Neural progenitor cell (in vitro differentiated cells): ENCODE measurements around the gene ANKHD1. TPM values are rescaled to one million over a fixed set of nuclear protein-coding genes. Genes with fewer than 3 reads are reported as not detected.

ENCODE experiments used
- DNase-seq: peaks from one replicate; pipeline ENCODE4 v3.0.0-alpha.2; 2016; ENCODE audit warnings: low spot score
- H2AFZ ChIP-seq: fragments of 200-600 bp; sonication (generic); replicated peaks from 2 replicates; pipeline ENCODE4 v1.6.1; 2016; ENCODE audit warnings: antibody characterized with exemption
- H3F3A ChIP-seq: fragments of 200-600 bp; sonication (generic); 2 replicates; pipeline ENCODE4 v1.6.1; 2016; ENCODE audit warnings: antibody characterized with exemption, low read depth
- H3K27ac ChIP-seq: fragments of 200-600 bp; sonication (generic); 2 replicates; pipeline ENCODE4 v1.5.1; 2016; ENCODE audit warnings: mild to moderate bottlenecking
- H3K27me3 ChIP-seq: fragments of 200-600 bp; sonication (generic); 2 replicates; pipeline ENCODE4 v1.6.1; 2016; ENCODE audit warnings: mild to moderate bottlenecking, moderate library complexity
- H3K36me3 ChIP-seq: fragments of 200-600 bp; sonication (generic); 2 replicates; pipeline ENCODE4 v1.5.1; 2016
- H3K4me1 ChIP-seq: fragments of 200-600 bp; sonication (generic); 2 replicates; pipeline ENCODE4 v1.6.1; 2016; ENCODE audit warnings: mixed run types
- H3K4me2 ChIP-seq: fragments of 200-600 bp; sonication (generic); 2 replicates; pipeline ENCODE4 v1.6.1; 2016
- H3K4me3 ChIP-seq: fragments of 200-600 bp; sonication (generic); 2 replicates; pipeline ENCODE4 v1.5.1; 2016
- H3K79me2 ChIP-seq: fragments of 200-600 bp; sonication (generic); 2 replicates; pipeline ENCODE4 v1.6.1; 2016; ENCODE audit warnings: low read depth
- H3K9ac ChIP-seq: fragments of 200-600 bp; sonication (generic); 2 replicates; pipeline ENCODE4 v1.6.1; 2016
- H3K9me3 ChIP-seq: fragments of 200-600 bp; sonication (generic); 2 replicates; pipeline ENCODE4 v1.5.1; 2016; ENCODE audit warnings: low read depth
- H4K20me1 ChIP-seq: fragments of 200-600 bp; sonication (generic); 2 replicates; pipeline ENCODE4 v1.6.1; 2016; ENCODE audit warnings: low read depth
- H3K27ac Mint-ChIP-seq: 3 replicates; pipeline ENCODE4 v1.8.0; 2021; ENCODE audit warnings: mixed read lengths
- H3K27me3 Mint-ChIP-seq: 2 replicates; pipeline ENCODE4 v1.8.0; 2022; ENCODE audit warnings: low read depth, mild to moderate bottlenecking, inconsistent platforms, moderate library complexity, mixed read lengths; ENCODE audit not compliant: insufficient read depth
- H3K36me3 Mint-ChIP-seq: 3 replicates; pipeline ENCODE4 v1.8.0; 2021; ENCODE audit warnings: mixed read lengths
- H3K4me1 Mint-ChIP-seq: 3 replicates; pipeline ENCODE4 v1.8.0; 2021; ENCODE audit warnings: mixed read lengths
- H3K4me3 Mint-ChIP-seq: 3 replicates; pipeline ENCODE4 v1.8.0; 2021; ENCODE audit warnings: mild to moderate bottlenecking, moderate library complexity, mixed read lengths
- H3K9me3 Mint-ChIP-seq: 3 replicates; pipeline ENCODE4 v1.8.0; 2020; ENCODE audit warnings: mixed read lengths
- CTCF ChIP-seq: fragments of 200-600 bp; sonication (generic); IDR thresholded peaks from 2 replicates; pipeline ENCODE4 v1.5.1; 2017; ENCODE audit warnings: antibody characterized with exemption, mild to moderate bottlenecking
- EZH2 ChIP-seq: fragments of 200-600 bp; sonication (generic); IDR thresholded peaks from 2 replicates; pipeline ENCODE4 v1.6.1; 2017; ENCODE audit warnings: antibody characterized with exemption, mild to moderate bottlenecking, moderate library complexity
- EZH2phosphoT487 ChIP-seq: fragments of 200-600 bp; sonication (generic); IDR thresholded peaks from 2 replicates; pipeline ENCODE4 v1.6.1; 2017; ENCODE audit warnings: antibody characterized with exemption
- total RNA-seq: library from RNA; depleted of rRNA; stranded (reverse); fragments of >200 nt; gene quantifications from 2 replicates; pipeline ENCODE4 v1.2.3, GENCODE V29; 2015; ENCODE audit warnings: low replicate concordance

ANKHD1 gene
- total RNA-seq, 1 donor from 2014 or later = 110 TPM

GRCh38 chr5:140469259-140469658 is 67.6 kb downstream of the ANKHD1 start:
- Mint-ChIP-seq H3K4me1 (no peaks in the 10 kb centered on the region), H3K27me3 (no peaks in the 10 kb centered on the region), H3K27ac (no peak overlapping the region), H3K4me3 (no peak overlapping the region), H3K9me3 (no peaks in the 10 kb centered on the region), H3K36me3 (peaks cover 15% of the 10 kb centered on the region)
- Histone ChIP-seq H3K4me2 (no peak overlapping the region), H3K79me2 (no peaks in the 10 kb centered on the region), H3K4me3 (no peak overlapping the region), H3K9me3 (no peaks in the 10 kb centered on the region), H3K4me1 (no peaks in the 10 kb centered on the region), H3K36me3 (peaks cover 5% of the 10 kb centered on the region), H3K27me3 (no peaks in the 10 kb centered on the region), H3F3A (no peaks in the 10 kb centered on the region), H3K27ac (peak overlapping the region; percentile 26), H3K9ac (no peak overlapping the region), H4K20me1 (no peaks in the 10 kb centered on the region), H2AFZ (no peak overlapping the region)
- no peak for DNase-seq
- TF ChIP-seq CTCF = no peak
- TF ChIP-seq EZH2phosphoT487 = no peak
- no peak for TF ChIP-seq EZH2

GRCh38 chr5:140480310-140481014 is 78.8 kb downstream of the ANKHD1 start:
- H3K4me3 Mint-ChIP-seq = no peak overlapping the region
- H3K9me3 ChIP-seq = no peaks in the 10 kb centered on the region
- no peaks in the 10 kb centered on the region for H3K79me2 ChIP-seq
- H4K20me1 ChIP-seq = no peaks in the 10 kb centered on the region
- no peak overlapping the region for H2AFZ ChIP-seq
- no peak overlapping the region for H3K9ac ChIP-seq
- H3K27ac Mint-ChIP-seq = no peak overlapping the region
- H3K4me1 Mint-ChIP-seq = no peaks in the 10 kb centered on the region
- DNase-seq = no peak
- no peaks in the 10 kb centered on the region for H3K27me3 ChIP-seq
- H3K4me1 ChIP-seq = no peaks in the 10 kb centered on the region
- H3K36me3 ChIP-seq = peaks cover 21% of the 10 kb centered on the region
- H3K4me2 ChIP-seq = no peak overlapping the region
- peaks cover 1% of the 10 kb centered on the region for H3K36me3 Mint-ChIP-seq
- TF ChIP-seq CTCF (no peak), EZH2phosphoT487 (no peak), EZH2 (no peak)
- no peaks in the 10 kb centered on the region for H3K9me3 Mint-ChIP-seq
- no peaks in the 10 kb centered on the region for H3K27me3 Mint-ChIP-seq
- H3F3A ChIP-seq = peaks cover 7% of the 10 kb centered on the region
- H3K27ac ChIP-seq = no peak overlapping the region
- no peak overlapping the region for H3K4me3 ChIP-seq

- Mint-ChIP-seq H3K9me3 (no peaks in the 10 kb centered on the region), H3K4me1 (no peaks in the 10 kb centered on the region), H3K27ac (no peak overlapping the region), H3K4me3 (no peak overlapping the region), H3K27me3 (no peaks in the 10 kb centered on the region), H3K36me3 (peaks cover 3% of the 10 kb centered on the region)
- no peaks in the 10 kb centered on the region for H3K79me2 ChIP-seq
- H3K4me3 ChIP-seq = no peak overlapping the region
- TF ChIP-seq EZH2 (no peak), EZH2phosphoT487 (no peak), CTCF (no peak)
- H3K9ac ChIP-seq = no peak overlapping the region
- H3K36me3 ChIP-seq = peaks cover 28% of the 10 kb centered on the region
- H3F3A ChIP-seq = peaks cover 7% of the 10 kb centered on the region
- no peaks in the 10 kb centered on the region for H4K20me1 ChIP-seq
- no peak for DNase-seq
- no peak overlapping the region for H2AFZ ChIP-seq
- H3K4me1 ChIP-seq = no peaks in the 10 kb centered on the region
- H3K27me3 ChIP-seq = no peaks in the 10 kb centered on the region
- H3K4me2 ChIP-seq = no peak overlapping the region
- no peaks in the 10 kb centered on the region for H3K9me3 ChIP-seq
- no peak overlapping the region for H3K27ac ChIP-seq
Observed at GRCh38 chr5:140481758-140482157, 80.1 kb downstream of the ANKHD1 start.
